Hematopoietic multipotent progenitor cell treated with erythropoietin and hydrocortisone succinate and interleukin-3 and kit ligand, for 4 days (in vitro differentiated cells): Measurements from ENCODE around the gene LLPH.

ENCODE experiments used
- DNase-seq: peaks from one replicate; pipeline ENCODE4 v3.0.0-alpha.2; 2015

LLPH gene

DNA sequence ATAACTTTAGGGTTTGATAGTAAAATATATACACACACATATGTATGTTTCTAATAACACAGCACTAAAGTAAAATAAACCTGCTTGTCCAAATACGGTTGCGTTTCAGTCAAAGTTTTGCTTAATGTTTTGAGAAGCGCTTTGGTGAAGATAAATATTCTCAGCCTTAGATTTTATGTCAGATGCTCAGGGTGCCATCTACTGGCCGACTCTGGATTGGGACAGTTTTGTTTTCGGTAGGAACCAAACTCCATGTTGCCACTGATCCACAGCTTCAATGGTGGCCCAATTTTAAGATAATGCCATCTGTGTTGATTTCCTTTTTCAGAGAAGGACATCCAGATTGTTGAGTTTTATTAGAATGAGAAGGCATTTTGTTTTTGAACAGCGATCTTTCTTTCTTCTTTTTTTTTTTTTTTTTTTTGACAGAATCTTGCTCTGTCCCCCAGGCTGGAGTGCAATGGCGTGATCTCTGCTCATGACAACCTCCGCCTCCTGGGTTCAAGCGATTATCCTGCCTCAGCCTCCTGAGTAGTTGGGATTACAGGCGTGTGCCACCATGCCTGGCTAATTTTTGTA, 43.1 kb downstream of the LLPH start:
- DNase-seq, result peak; percentile 86

DNA sequence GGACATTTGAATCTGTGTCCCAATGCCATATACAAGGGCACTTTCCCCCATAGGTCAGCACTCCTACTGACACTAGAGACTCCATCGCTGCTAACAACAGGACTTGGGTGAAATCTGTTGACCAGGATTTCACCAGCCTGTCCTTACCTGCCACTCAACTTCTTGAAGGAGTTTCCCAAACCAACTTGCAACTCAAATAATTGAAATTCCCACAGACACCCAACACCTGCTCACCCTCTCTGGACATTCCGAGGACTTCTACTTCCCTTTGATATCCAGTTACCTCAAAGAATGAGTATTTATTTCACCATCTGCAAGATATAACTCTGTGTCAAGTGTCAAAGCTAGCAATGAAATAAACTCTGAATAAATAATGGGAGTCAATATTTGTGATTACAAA, 44.6 kb downstream of the LLPH start:
- no peak for DNase-seq

GRCh38 chr12:66085213-66085612, 45.3 kb downstream of the LLPH start:
- no peak for DNase-seq

DNA sequence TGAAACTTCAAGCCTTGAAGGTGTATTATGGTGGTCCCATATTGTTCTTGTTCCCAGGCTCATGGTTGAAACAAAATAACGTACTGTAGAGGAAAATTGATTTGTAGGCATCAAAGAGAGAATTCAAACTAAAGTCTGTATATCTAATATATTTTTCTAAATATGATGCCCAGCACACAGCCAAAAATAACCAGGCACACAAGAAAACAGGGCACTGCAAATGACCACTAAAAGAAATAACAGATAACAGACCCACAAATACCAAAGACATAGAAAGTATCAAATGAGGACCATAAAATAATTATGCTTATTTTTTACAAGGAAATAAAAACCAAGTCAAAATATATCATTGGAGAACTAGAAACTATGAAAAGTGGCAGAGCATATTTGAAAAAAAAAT, 46.8 kb downstream of the LLPH start:
- DNase-seq, result no peak

DNA sequence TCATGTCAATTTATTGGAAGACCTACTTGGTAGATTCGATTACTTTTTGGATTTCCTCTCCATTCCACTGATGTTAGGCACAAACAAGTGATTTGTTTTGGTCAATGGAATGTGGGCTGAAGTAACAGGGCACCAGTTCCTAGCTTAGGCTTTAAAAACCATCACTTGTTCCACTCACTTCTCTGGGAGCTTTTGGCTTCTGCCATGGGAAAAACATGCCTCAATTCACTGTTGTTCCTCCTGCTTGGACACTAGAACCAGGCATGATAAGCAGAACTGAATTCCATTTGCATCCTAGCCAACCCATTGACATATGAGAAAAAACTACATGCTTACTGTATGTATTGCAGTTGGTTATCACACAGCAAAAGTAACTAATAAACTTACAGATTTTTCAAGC, 47.8 kb downstream of the LLPH start:
- no peak for DNase-seq

- no peak for DNase-seq
Measured at GRCh38 chr12:66080791-66081190, 49.8 kb downstream of the LLPH start.

GRCh38 chr12:66077542-66077941, 53.0 kb downstream of the LLPH start:
- no peak for DNase-seq

- DNase-seq, result no peak
Measured at GRCh38 chr12:66074561-66074960, 56.0 kb downstream of the LLPH start.

DNA sequence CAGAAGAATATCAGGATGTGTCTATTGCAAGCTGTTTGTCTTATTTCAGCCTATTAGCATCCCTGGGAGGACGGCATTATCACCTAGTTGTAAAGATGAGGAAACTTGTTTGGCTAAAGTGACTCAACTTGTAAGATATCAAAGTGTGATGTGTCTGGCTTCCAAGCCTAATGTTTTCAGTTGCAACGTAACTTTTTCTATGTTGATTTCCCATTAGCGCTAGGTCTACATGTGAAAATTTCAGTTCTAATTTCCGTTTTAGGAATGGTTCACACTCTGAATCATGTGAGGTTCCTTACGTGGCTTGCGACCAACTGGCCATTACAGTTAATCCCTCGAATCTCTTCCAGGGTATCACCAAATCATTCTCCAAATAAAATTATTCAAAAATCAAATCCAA, 58.0 kb downstream of the LLPH start:
- no peak for DNase-seq

DNA sequence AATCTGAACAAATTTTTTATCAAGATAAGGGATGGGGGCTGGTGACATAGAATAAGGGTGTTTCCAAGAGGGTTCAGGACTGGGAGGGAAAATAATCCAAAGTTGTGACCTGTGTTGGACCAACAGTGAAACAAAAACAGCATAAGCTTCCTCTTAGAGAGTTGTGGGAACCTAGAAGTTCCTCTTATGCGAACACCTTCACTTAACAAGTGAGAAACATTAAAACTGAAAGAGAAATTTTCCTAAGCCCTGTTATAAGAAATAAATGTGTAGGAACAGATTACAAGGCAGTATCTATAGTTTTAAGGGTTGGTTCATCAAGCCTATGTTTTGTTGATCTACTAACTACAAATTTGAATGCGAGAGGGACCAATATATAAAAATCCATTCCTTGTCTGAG, 58.4 kb downstream of the LLPH start:
- DNase-seq, result peak; percentile 29

- DNase-seq, result no peak
Measured at GRCh38 chr12:66071549-66071948, 59.0 kb downstream of the LLPH start.

GRCh38 chr12:66070378-66071120, 60.0 kb downstream of the LLPH start:
- no peak for DNase-seq

- peak; percentile 35 for DNase-seq
Measured at GRCh38 chr12:66066929-66067523, 63.5 kb downstream of the LLPH start.
